HCT116 (cell line): ENCODE measurements around the gene ERICH6B. TPM values are rescaled to one million over a fixed set of nuclear protein-coding genes. Genes with fewer than 3 reads are reported as not detected.

Experiments
- ATAC-seq: fragments of 200-7000 bp; cut with Tn5 transposase; 2 replicates; pipeline ENCODE4 v1.9.1; 2020; ENCODE audit warnings: mild to moderate bottlenecking, moderate library complexity
- BruUV-seq: library from RNA; stranded (reverse); fragments of 400-500 nt; replicated peaks from 2 replicates; lab custom pipeline; 2021; lab: Mats Ljungman, UMichigan
- CTCF ChIA-PET: fragments of 300-600 bp; sonication (Branson Sonifier 250); formaldehyde crosslinking; loops from one replicate; lab custom pipeline; 2021; ENCODE audit warnings: antibody characterized with exemption; lab: Charles Lee
- POLR2A ChIA-PET: fragments of 300-600, 350-600 bp; sonication (Branson Sonifier 250); formaldehyde crosslinking; loops from one replicate; lab custom pipeline; 2021; ENCODE audit warnings: antibody characterized with exemption; lab: Charles Lee
- RAD21 ChIA-PET, 2 experiments: fragments of 300-600 bp; sonication (Branson Sonifier 250); formaldehyde crosslinking; loops; one replicate each; lab custom pipeline; 2023; ENCODE audit warnings: low total read pairs in 2 of 2; ENCODE audit not compliant: uncharacterized antibody in 2 of 2, unreplicated experiment in 2 of 2, low non-redundant PET in 1 of 2; lab: Charles Lee
- DNase-seq: peaks from one replicate; pipeline ENCODE4 v3.0.0-alpha.2; 2010; ENCODE audit warnings: low read depth, low spot score
- H2AFZ ChIP-seq: fragments of 200-600 bp; shearing (Covaris generic), sonication (generic); 2 replicates; pipeline ENCODE4 v1.6.1; 2017; ENCODE audit warnings: low read depth, mixed run types, mixed read lengths, antibody characterized with exemption, low read length; ENCODE audit not compliant: poor library complexity, severe bottlenecking
- H3K27ac ChIP-seq: 2 replicates; pipeline ENCODE4 v1.5.1; 2012; ENCODE audit warnings: low read depth, low read length
- H3K27me3 ChIP-seq: fragments of 200-600 bp; sonication (generic); 2 replicates; pipeline ENCODE4 v1.6.1; 2016; ENCODE audit warnings: mixed run types, low read length, mixed read lengths; ENCODE audit not compliant: insufficient read depth
- H3K36me3 ChIP-seq, 2 experiments: fragments of 200-500 bp in 1 of 2; fragments of 200-600 bp in 1 of 2; sonication (Bioruptor generic) in 1 of 2; sonication (generic) in 1 of 2; 2 replicates each; pipeline versions ENCODE4 v1.5.1 to v1.6.1; 2014 to 2016; ENCODE audit warnings: low read length in 2 of 2, inconsistent platforms in 1 of 2, mixed read lengths in 1 of 2, mixed run types in 1 of 2; ENCODE audit not compliant: insufficient read depth in 2 of 2, control insufficient read depth in 1 of 2
- H3K4me1 ChIP-seq, 2 experiments: fragments of 200-600 bp in 1 of 2; sonication (generic) in 1 of 2; 2 replicates each; pipeline versions ENCODE4 v1.5.1 to v1.6.1; 2012 to 2017; ENCODE audit warnings: low read length in 2 of 2, inconsistent platforms in 1 of 2, mild to moderate bottlenecking in 1 of 2, mixed read lengths in 1 of 2, mixed run types in 1 of 2, moderate library complexity in 1 of 2; ENCODE audit not compliant: insufficient read depth in 2 of 2, control insufficient read depth in 1 of 2
- H3K4me2 ChIP-seq: fragments of 200-600 bp; sonication (generic); 2 replicates; pipeline ENCODE4 v1.6.1; 2017; ENCODE audit warnings: mixed run types, low read length, mixed read lengths
- H3K4me3 ChIP-seq, 2 experiments: fragments of 200-600 bp in 1 of 2; sonication (generic) in 1 of 2; replicated peaks in 1 of 2; 2 replicates each; pipeline ENCODE4 v1.5.1; 2011 to 2016; ENCODE audit warnings: low read length in 2 of 2, control low read depth in 1 of 2, low read depth in 1 of 2, mild to moderate bottlenecking in 1 of 2, mixed read lengths in 1 of 2, mixed run types in 1 of 2
- H3K79me2 ChIP-seq: fragments of 200-600 bp; sonication (generic); 2 replicates; pipeline ENCODE4 v1.6.1; 2017; ENCODE audit warnings: mild to moderate bottlenecking, mixed run types, low read length, moderate library complexity, mixed read lengths; ENCODE audit not compliant: insufficient read depth
- H3K9ac ChIP-seq: fragments of 200-600 bp; sonication (generic); 2 replicates; pipeline ENCODE4 v1.6.1; 2016; ENCODE audit warnings: low read length, mixed read lengths
- H3K9me2 ChIP-seq: fragments of 200-600 bp; sonication (generic), shearing (Covaris generic); 2 replicates; pipeline ENCODE4 v1.6.1; 2017; ENCODE audit warnings: mixed run types, mild to moderate bottlenecking, moderate library complexity; ENCODE audit not compliant: insufficient read depth
- H3K9me3 ChIP-seq, 2 experiments: fragments of 200-500 bp in 1 of 2; fragments of 200-600 bp in 1 of 2; sonication (Bioruptor generic) in 1 of 2; sonication (generic) in 1 of 2; 2 replicates each; pipeline ENCODE4 v1.6.1; 2014 to 2017; ENCODE audit warnings: low read length in 2 of 2, mixed read lengths in 2 of 2, inconsistent platforms in 1 of 2, low read depth in 1 of 2, mild to moderate bottlenecking in 1 of 2, mixed run types in 1 of 2, moderate library complexity in 1 of 2; ENCODE audit not compliant: control insufficient read depth in 1 of 2, insufficient read depth in 1 of 2
- H4K20me1 ChIP-seq: fragments of 200-600 bp; sonication (generic), shearing (Covaris generic); 2 replicates; pipeline ENCODE4 v1.6.1; 2017; ENCODE audit warnings: mixed run types, mild to moderate bottlenecking, moderate library complexity; ENCODE audit not compliant: insufficient read depth
- CBX3 ChIP-seq: IDR thresholded peaks from 2 replicates; pipeline ENCODE4 v1.6.1; 2012; ENCODE audit warnings: low read depth
- CEBPB ChIP-seq: IDR thresholded peaks from 2 replicates; pipeline ENCODE4 v1.6.1; 2012; ENCODE audit warnings: low read depth
- ELF1 ChIP-seq: IDR thresholded peaks from 2 replicates; pipeline ENCODE4 v1.6.1; 2012; ENCODE audit warnings: low read depth, borderline replicate concordance
- EZH2 ChIP-seq: fragments of 200-600 bp; sonication (generic); IDR thresholded peaks from 2 replicates; pipeline ENCODE4 v1.6.1; 2017; ENCODE audit warnings: antibody characterized with exemption, mixed run types
- EZH2phosphoT487 ChIP-seq: fragments of 200-600 bp; IDR thresholded peaks from 2 replicates; pipeline ENCODE4 v1.6.1; 2018; ENCODE audit warnings: antibody characterized with exemption, borderline replicate concordance
- POLR2AphosphoS5 ChIP-seq: IDR thresholded peaks from 2 replicates; pipeline ENCODE4 v1.6.1; 2011; ENCODE audit warnings: mild to moderate bottlenecking, low read depth, low read length, moderate library complexity
- RAD21 ChIP-seq: IDR thresholded peaks from 2 replicates; pipeline ENCODE4 v1.6.1; 2012; ENCODE audit warnings: low read depth, mild to moderate bottlenecking
- REST ChIP-seq: IDR thresholded peaks from 2 replicates; pipeline ENCODE4 v1.6.1; 2012; ENCODE audit warnings: low read depth
- SRF ChIP-seq: IDR thresholded peaks from 2 replicates; pipeline ENCODE4 v1.6.1; 2012; ENCODE audit warnings: low read depth
- ZBTB33 ChIP-seq: IDR thresholded peaks from 2 replicates; pipeline ENCODE4 v1.6.1; 2011; ENCODE audit warnings: mild to moderate bottlenecking, low read length, moderate library complexity; ENCODE audit not compliant: insufficient replicate concordance; ENCODE audit errors: extremely low read depth
- intact Hi-C: fragments of 100-400 bp; cut with micrococcal nuclease; formaldehyde crosslinking; loops from 2 replicates; pipeline ENCODE4 v1.10.0; 2022
- total RNA-seq: library from RNA; stranded (reverse); gene quantifications from one replicate; pipeline ENCODE4 v1.2.1, GENCODE V29; 2021; ENCODE audit not compliant: unreplicated experiment
- TF ChIP-seq, protein P1 (sequence below), 3 experiments: fragments of 200-600 bp in 1 of 3; sonication (generic) in 1 of 3; IDR thresholded peaks in 2 of 3; conservative IDR thresholded peaks in 1 of 3; 2 replicates each; pipeline ENCODE4 v1.5.1; 2012 to 2017; ENCODE audit warnings: low read depth in 2 of 3, low read length in 2 of 3, antibody characterized with exemption in 1 of 3, borderline replicate concordance in 1 of 3, control low read depth in 1 of 3, mild to moderate bottlenecking in 1 of 3, mixed read lengths in 1 of 3, mixed run types in 1 of 3, moderate library complexity in 1 of 3; ENCODE audit not compliant: insufficient read depth in 1 of 3
- TF ChIP-seq, protein P2 (sequence below): IDR thresholded peaks from 2 replicates; pipeline ENCODE4 v1.6.1; 2012

Gene ERICH6B
- total RNA-seq, 1 experiment from 2014 or later: not detected

DNA sequence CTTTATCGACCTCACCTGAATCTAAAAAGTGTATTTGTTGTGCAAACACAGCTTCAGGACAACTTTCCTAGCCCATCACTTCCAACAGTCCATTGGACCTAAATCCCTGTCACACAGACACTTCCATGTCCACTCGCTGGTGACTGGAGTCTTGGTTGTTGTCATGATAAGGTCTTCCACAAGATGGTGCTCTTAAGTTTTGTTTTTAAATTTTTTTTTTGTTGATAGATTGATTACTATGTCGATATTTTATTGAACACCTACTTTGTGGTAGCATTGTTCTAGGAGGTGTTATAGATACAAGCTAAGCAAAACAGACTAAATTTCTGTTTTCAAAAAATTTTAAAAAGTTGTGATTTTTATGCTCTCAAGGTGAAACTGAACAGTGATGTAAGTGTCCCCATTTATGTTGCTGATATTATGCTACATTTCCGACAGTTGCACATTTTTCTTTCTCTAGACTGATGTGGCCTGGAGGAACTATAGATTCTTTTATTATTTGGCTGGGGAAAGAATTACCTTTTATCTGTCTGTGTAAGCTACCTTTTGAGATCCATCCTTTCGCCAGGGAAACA is 8.1 kb upstream of the ERICH6B start:
- H3K9ac ChIP-seq: no peak overlapping the region
- no peaks in the 10 kb centered on the region for H3K79me2 ChIP-seq
- no peak overlapping the region for H2AFZ ChIP-seq
- no peaks in the 10 kb centered on the region for H3K9me2 ChIP-seq
- TF ChIP-seq ELF1 (no peak), CEBPB (no peak), CBX3 (no peak), SRF (no peak), EZH2phosphoT487 (no peak), ZBTB33 (no peak), EZH2 (no peak), RAD21 (peak; percentile 58), REST (no peak), POLR2AphosphoS5 (no peak)
- TF ChIP-seq, protein P1, sequence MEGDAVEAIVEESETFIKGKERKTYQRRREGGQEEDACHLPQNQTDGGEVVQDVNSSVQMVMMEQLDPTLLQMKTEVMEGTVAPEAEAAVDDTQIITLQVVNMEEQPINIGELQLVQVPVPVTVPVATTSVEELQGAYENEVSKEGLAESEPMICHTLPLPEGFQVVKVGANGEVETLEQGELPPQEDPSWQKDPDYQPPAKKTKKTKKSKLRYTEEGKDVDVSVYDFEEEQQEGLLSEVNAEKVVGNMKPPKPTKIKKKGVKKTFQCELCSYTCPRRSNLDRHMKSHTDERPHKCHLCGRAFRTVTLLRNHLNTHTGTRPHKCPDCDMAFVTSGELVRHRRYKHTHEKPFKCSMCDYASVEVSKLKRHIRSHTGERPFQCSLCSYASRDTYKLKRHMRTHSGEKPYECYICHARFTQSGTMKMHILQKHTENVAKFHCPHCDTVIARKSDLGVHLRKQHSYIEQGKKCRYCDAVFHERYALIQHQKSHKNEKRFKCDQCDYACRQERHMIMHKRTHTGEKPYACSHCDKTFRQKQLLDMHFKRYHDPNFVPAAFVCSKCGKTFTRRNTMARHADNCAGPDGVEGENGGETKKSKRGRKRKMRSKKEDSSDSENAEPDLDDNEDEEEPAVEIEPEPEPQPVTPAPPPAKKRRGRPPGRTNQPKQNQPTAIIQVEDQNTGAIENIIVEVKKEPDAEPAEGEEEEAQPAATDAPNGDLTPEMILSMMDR (IDR thresholded peaks at IDR 0.05 in 2 of 3, conservative IDR thresholded peaks at IDR 0.05 in 1 of 3; ENCODE audit: borderline replicate concordance in 1 of 3, insufficient read depth in 1 of 3, low read depth in 2 of 3, low read length in 2 of 3): peak; percentile 36 to 62 (median 44); a peak in 4 of 6 replicates
- TF ChIP-seq, protein P2, sequence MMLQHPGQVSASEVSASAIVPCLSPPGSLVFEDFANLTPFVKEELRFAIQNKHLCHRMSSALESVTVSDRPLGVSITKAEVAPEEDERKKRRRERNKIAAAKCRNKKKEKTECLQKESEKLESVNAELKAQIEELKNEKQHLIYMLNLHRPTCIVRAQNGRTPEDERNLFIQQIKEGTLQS: no peak
- no peaks in the 10 kb centered on the region for H3K36me3 ChIP-seq
- no peaks in the 10 kb centered on the region for H4K20me1 ChIP-seq
- ChIA-PET RAD21 (no interaction called here), CTCF (interaction anchor here (1.0 to 2.2 kb wide), 6 partner anchors 10 to 503 kb away, joined by 3 to 6 read pairs (median 4); no protein-coding TSS in a partner anchor), POLR2A (no interaction called here)
- H3K27me3 ChIP-seq: peaks cover 90% of the 10 kb centered on the region
- no peak overlapping the region for H3K27ac ChIP-seq
- no peaks in the 10 kb centered on the region for H3K4me1 ChIP-seq
- H3K4me3 ChIP-seq: no peak overlapping the region
- DNase-seq: peak; percentile 33
- intact Hi-C loops: loop anchor here (1.0 to 10.0 kb wide), 4 partner anchors 94 to 701 kb away; no protein-coding TSS in a partner anchor
- BruUV-seq: no TSS peak
- no peaks in the 10 kb centered on the region for H3K9me3 ChIP-seq
- H3K4me2 ChIP-seq: no peak overlapping the region
- peak; percentile 76; the same call in 1 of the 2 replicates for ATAC-seq
